Esophagus squamous epithelium (tissue), 5 donors: ENCODE measurements around the gene COQ8B. TPM values are rescaled to one million over a fixed set of nuclear protein-coding genes. Genes with fewer than 3 reads are reported as not detected.

Experiments used
- DNase-seq: peaks from one replicate; lab custom pipeline; 2025; lab: John Stamatoyannopoulos, UW
- H3K27ac ChIP-seq, 4 donors: fragments of 200-600 bp; sonication (generic); one replicate each; pipeline ENCODE4 v1.5.1; 2016 to 2019; ENCODE audit warnings: mild to moderate bottlenecking in 1 of 4
- H3K27me3 ChIP-seq, 4 donors: fragments of 200-600 bp; sonication (generic); 1 replicate in 3 of 4; 2 replicates in 1 of 4; pipeline versions ENCODE4 v1.5.1 to v1.6.0; 2017 to 2021; ENCODE audit warnings: antibody characterized with exemption in 1 of 4
- H3K36me3 ChIP-seq, 3 donors: fragments of 200-600 bp; sonication (generic); one replicate each; pipeline ENCODE4 v1.5.1; 2016 to 2019
- H3K4me1 ChIP-seq, 3 donors: fragments of 200-600 bp; sonication (generic); one replicate each; pipeline ENCODE4 v1.5.1; 2017 to 2019
- H3K4me3 ChIP-seq, 4 donors: fragments of 200-600 bp; sonication (generic); 1 replicate in 3 of 4; 2 replicates in 1 of 4; pipeline ENCODE4 v1.5.1; 2016 to 2019; ENCODE audit warnings: mild to moderate bottlenecking in 2 of 4, moderate library complexity in 1 of 4
- H3K9me3 ChIP-seq, 3 donors: fragments of 200-600 bp; sonication (generic); one replicate each; pipeline ENCODE4 v1.5.1; 2016 to 2019
- POLR2A ChIP-seq, 4 donors: fragments of 450-650 bp; IDR thresholded peaks; one replicate each; pipeline ENCODE4 v1.6.1; 2017; ENCODE audit warnings: antibody characterized with exemption in 4 of 4, mild to moderate bottlenecking in 4 of 4, moderate library complexity in 3 of 4
- WGBS, 2 donors: methylation state at CpG; one replicate each; pipeline ENCODE4 v1.1.5; 2018; 5-methylcytosine and 5-hydroxymethylcytosine counted together
- intact Hi-C: fragments of 100-400 bp; cut with DNase I; formaldehyde crosslinking; loops from one replicate; pipeline ENCODE4 v1.15.0; 2022
- total RNA-seq, 4 donors: library from RNA; depleted of rRNA; stranded (reverse); fragments of >200 nt; gene quantifications; one replicate each; pipeline ENCODE4 v1.1.0, GENCODE V29; 2016
- TF ChIP-seq, protein P1 (sequence below), 6 experiments: fragments of 450-650 bp in 4 of 6; fragments of 200-600 bp in 2 of 6; sonication (generic) in 2 of 6; IDR thresholded peaks; one replicate each; pipeline ENCODE4 v1.5.1; 2016 to 2019; ENCODE audit warnings: antibody characterized with exemption in 6 of 6, mild to moderate bottlenecking in 4 of 6, moderate library complexity in 4 of 6
- donor health status: DM: yes; HTN: yes; CAD: no.

The COQ8B gene
- total RNA-seq, 4 donors from 2014 or later = 19.3 to 64.1 (median 33.3) TPM

DNA sequence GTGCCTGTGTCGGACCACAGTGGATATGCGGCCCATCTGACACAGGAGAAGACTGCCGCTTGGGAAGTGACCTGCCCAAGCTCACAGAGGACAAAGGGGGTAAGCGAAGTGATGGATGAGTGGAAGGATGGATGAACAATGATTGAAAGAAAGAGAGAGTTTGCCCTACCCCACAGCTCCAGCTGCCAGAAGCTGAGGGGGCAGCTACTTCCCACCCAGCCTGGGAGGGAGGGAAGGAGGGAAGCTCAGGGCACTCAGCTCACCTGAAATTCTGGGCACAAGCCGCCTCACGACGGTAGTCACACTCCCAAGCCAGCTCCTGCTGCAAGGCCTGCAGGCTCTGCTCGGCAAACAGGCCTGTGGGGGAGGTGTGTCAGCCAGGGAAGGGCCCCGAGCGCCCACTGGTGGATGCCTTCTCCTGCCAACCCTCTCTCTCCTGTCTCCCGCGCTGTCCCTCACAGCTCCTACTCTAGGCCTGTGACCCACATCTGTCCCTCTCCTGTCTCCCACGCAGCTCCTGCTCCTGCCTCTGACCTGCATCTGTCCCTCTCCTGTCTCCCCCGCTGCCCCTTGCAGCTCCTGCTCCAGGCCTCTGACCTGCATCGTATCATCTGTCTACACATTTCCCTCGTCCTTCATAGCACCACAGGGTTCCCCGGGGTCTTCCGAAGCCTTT is 14.2 kb downstream of the COQ8B start:
- no peak for TF ChIP-seq POLR2A (IDR thresholded peaks at IDR 0.05)
- TF ChIP-seq, protein P1, sequence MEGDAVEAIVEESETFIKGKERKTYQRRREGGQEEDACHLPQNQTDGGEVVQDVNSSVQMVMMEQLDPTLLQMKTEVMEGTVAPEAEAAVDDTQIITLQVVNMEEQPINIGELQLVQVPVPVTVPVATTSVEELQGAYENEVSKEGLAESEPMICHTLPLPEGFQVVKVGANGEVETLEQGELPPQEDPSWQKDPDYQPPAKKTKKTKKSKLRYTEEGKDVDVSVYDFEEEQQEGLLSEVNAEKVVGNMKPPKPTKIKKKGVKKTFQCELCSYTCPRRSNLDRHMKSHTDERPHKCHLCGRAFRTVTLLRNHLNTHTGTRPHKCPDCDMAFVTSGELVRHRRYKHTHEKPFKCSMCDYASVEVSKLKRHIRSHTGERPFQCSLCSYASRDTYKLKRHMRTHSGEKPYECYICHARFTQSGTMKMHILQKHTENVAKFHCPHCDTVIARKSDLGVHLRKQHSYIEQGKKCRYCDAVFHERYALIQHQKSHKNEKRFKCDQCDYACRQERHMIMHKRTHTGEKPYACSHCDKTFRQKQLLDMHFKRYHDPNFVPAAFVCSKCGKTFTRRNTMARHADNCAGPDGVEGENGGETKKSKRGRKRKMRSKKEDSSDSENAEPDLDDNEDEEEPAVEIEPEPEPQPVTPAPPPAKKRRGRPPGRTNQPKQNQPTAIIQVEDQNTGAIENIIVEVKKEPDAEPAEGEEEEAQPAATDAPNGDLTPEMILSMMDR (IDR thresholded peaks at IDR 0.05) = peak in 3 of 6 experiments; percentile 18 to 49 (median 25)
- DNase-seq = no peak
- no peak overlapping the region for H3K4me3 ChIP-seq
- 69 to 74% methylated on average over 18 of the region's 18 CpGs for WGBS, 2 donors
- peaks cover 18 to 95% (median 21%) of the 10 kb centered on the region in 3 donors for H3K36me3 ChIP-seq
- H3K27ac ChIP-seq = no peak overlapping the region
- no peaks in the 10 kb centered on the region for H3K4me1 ChIP-seq
- intact Hi-C loops = no loop called here
- no peaks in the 10 kb centered on the region for H3K9me3 ChIP-seq
- no peaks in the 10 kb centered on the region for H3K27me3 ChIP-seq

GRCh38 chr19:40701758-40702157 is 14.9 kb downstream of the COQ8B start:
- intact Hi-C loops = no loop called here
- DNase-seq = no peak
- Histone ChIP-seq H3K4me3 (no peak overlapping the region), H3K27me3 (no peaks in the 10 kb centered on the region), H3K4me1 (no peaks in the 10 kb centered on the region), H3K27ac (no peak overlapping the region), H3K36me3 (peaks cover 18 to 95% (median 21%) of the 10 kb centered on the region in 3 donors), H3K9me3 (no peaks in the 10 kb centered on the region)
- 93 to 96% methylated on average over 6 of the region's 6 CpGs for WGBS, 2 donors
- TF ChIP-seq, protein P1 (IDR thresholded peaks at IDR 0.05) = no peak
- TF ChIP-seq POLR2A (IDR thresholded peaks at IDR 0.05) = no peak

DNA sequence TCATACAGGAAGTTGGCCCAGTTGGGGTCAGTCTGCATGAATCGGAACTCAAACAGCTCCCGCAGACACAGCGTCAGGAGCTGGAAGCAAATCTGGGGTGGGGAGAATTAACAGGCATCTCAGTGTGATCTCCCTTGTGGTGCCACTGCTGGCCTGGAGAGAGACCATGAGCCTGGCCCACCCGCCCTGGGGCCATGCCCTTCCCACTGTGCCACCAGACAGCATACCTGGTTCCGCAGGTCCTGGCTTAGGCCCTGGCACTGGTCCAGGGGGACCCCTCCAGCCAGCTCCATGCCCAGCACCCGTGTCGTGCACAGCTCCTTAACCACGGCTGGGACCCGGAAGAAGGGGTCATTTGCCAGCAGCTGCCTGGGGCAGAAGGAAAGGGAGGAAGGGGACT is 16.6 kb downstream of the COQ8B start:
- Histone ChIP-seq H3K4me3 (no peak overlapping the region), H3K4me1 (no peaks in the 10 kb centered on the region), H3K9me3 (no peaks in the 10 kb centered on the region), H3K27ac (no peak overlapping the region), H3K36me3 (peaks cover 18 to 93% (median 20%) of the 10 kb centered on the region in 3 donors), H3K27me3 (no peaks in the 10 kb centered on the region)
- DNase-seq = no peak
- TF ChIP-seq, protein P1 (IDR thresholded peaks at IDR 0.05) = no peak
- intact Hi-C loops = no loop called here
- WGBS, 2 donors = 93 to 100% methylated on average over 3 to 6 of the region's 9 CpGs

DNA sequence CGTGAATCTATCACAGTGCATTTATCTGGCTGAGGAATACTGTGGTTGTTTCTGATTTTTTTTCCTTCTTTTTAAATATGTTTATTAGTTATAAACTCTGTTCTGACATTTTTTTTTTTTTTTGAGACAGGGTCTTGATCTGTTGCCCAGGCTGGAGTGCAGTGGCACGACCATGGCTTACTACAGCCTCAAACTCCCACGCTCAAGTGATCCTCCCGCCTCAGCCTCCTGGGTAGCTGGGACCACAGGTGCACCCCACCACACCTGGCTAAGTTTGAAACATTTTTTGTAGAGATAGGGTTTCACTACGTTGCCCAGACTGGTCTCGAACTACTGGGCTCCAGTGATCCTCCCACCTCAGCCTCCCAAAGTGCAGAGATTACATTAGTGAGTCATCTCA is 19.7 kb downstream of the COQ8B start:
- no peaks in the 10 kb centered on the region for H3K4me1 ChIP-seq
- no peak for DNase-seq
- TF ChIP-seq POLR2A (IDR thresholded peaks at IDR 0.05) = no peak
- TF ChIP-seq, protein P1 (IDR thresholded peaks at IDR 0.05) = no peak
- H3K27ac ChIP-seq = no peak overlapping the region
- no peaks in the 10 kb centered on the region for H3K9me3 ChIP-seq
- H3K36me3 ChIP-seq = peaks cover 0 to 93% (median 6%) of the 10 kb centered on the region in 3 donors
- no peaks in the 10 kb centered on the region for H3K27me3 ChIP-seq
- H3K4me3 ChIP-seq = no peak overlapping the region
- intact Hi-C loops = no loop called here
- WGBS, 2 donors = 94 to 97% methylated on average over 6 of the region's 6 CpGs

GRCh38 chr19:40695881-40696280 is 20.8 kb downstream of the COQ8B start:
- 83 to 93% methylated on average over 4 to 5 of the region's 5 CpGs for WGBS, 2 donors
- no peak for DNase-seq
- H3K4me1 ChIP-seq = peaks cover 7 to 11% (median 9%) of the 10 kb centered on the region in 3 donors
- peaks cover 0 to 85% (median 6%) of the 10 kb centered on the region in 3 donors for H3K36me3 ChIP-seq
- TF ChIP-seq POLR2A (IDR thresholded peaks at IDR 0.05) = no peak
- TF ChIP-seq, protein P1 (IDR thresholded peaks at IDR 0.05) = no peak
- H3K4me3 ChIP-seq = no peak overlapping the region
- H3K27ac ChIP-seq = no peak overlapping the region
- no peaks in the 10 kb centered on the region for H3K9me3 ChIP-seq
- intact Hi-C loops = no loop called here
- H3K27me3 ChIP-seq = no peaks in the 10 kb centered on the region
